H1 (cell line): ENCODE results near the gene IL20RB. TPM values are rescaled to one million over a fixed set of nuclear protein-coding genes. Genes with fewer than 3 reads are reported as not detected.

Experiments
- CTCF ChIA-PET: fragments of 300-600 bp; sonication (Branson Sonifier 250); formaldehyde crosslinking; loops from one replicate; lab custom pipeline; 2021; ENCODE audit not compliant: partially characterized antibody; lab: Charles Lee
- POLR2A ChIA-PET: fragments of 300-600 bp; sonication (Branson Sonifier 250); formaldehyde crosslinking; loops from one replicate; lab custom pipeline; 2021; ENCODE audit warnings: inconsistent platforms; ENCODE audit not compliant: partially characterized antibody; lab: Charles Lee
- DNase-seq, 2 experiments: peaks; one replicate each; pipeline versions ENCODE4 v3.0.0 to v3.0.0-alpha.2; 2010 to 2022; ENCODE audit warnings: low spot score in 2 of 2, low read depth in 1 of 2, mixed read lengths in 1 of 2
- FAIRE-seq: peaks from 2 replicates; lab custom pipeline; 2011; peaks lifted over from hg19 to GRCh38; lab: Jason Lieb, UNC
- H2AFZ ChIP-seq: 2 replicates; pipeline ENCODE4 v1.8.1; 2012; ENCODE audit warnings: low read length, inconsistent platforms
- H2AK5ac ChIP-seq: 2 replicates; pipeline ENCODE4 v1.6.1; 2013; ENCODE audit warnings: low read depth, low read length
- H2BK120ac ChIP-seq: replicated peaks from 2 replicates; pipeline ENCODE3; 2013; ENCODE audit warnings: low read depth, low read length, inconsistent platforms
- H2BK12ac ChIP-seq: 2 replicates; pipeline ENCODE4 v1.6.1; 2013; ENCODE audit warnings: low read depth, low read length
- H2BK15ac ChIP-seq: 2 replicates; pipeline ENCODE4 v1.6.1; 2013; ENCODE audit warnings: low read length
- H2BK20ac ChIP-seq: 2 replicates; pipeline ENCODE4 v1.6.1; 2013; ENCODE audit warnings: low read length
- H2BK5ac ChIP-seq: 2 replicates; pipeline ENCODE4 v1.6.1; 2013; ENCODE audit warnings: low read depth, low read length
- H3K14ac ChIP-seq: 2 replicates; pipeline ENCODE4 v1.6.1; 2013; ENCODE audit warnings: inconsistent platforms; ENCODE audit not compliant: insufficient read length
- H3K18ac ChIP-seq: 2 replicates; pipeline ENCODE4 v1.6.1; 2013; ENCODE audit warnings: low read length; ENCODE audit errors: extremely low read depth
- H3K23ac ChIP-seq: 2 replicates; pipeline ENCODE4 v1.6.1; 2013; ENCODE audit warnings: inconsistent platforms; ENCODE audit not compliant: insufficient read length
- H3K23me2 ChIP-seq: 2 replicates; pipeline ENCODE4 v1.6.1; 2013; ENCODE audit warnings: low read depth, low read length
- H3K27ac ChIP-seq: 2 replicates; pipeline ENCODE4 v1.6.1; 2011; ENCODE audit warnings: low read depth, low read length, inconsistent platforms
- H3K27me3 ChIP-seq, 4 experiments: replicated peaks in 1 of 4; 1 replicate in 1 of 4; 2 replicates in 3 of 4; pipeline versions ENCODE4 v1.6.1 to v1.8.1; 2011 to 2013; ENCODE audit warnings: low read length in 3 of 4, mild to moderate bottlenecking in 3 of 4, inconsistent platforms in 2 of 4, mixed read lengths in 2 of 4, moderate library complexity in 1 of 4; ENCODE audit not compliant: control insufficient read depth in 3 of 4, insufficient read depth in 3 of 4; ENCODE audit errors: extremely low read depth in 1 of 4
- H3K36me3 ChIP-seq, 4 experiments: 2 replicates each; pipeline versions ENCODE4 v1.6.1 to v1.8.1; 2011 to 2013; ENCODE audit warnings: mild to moderate bottlenecking in 4 of 4, low read length in 3 of 4, moderate library complexity in 2 of 4, control low read depth in 1 of 4, inconsistent platforms in 1 of 4; ENCODE audit not compliant: insufficient read depth in 4 of 4, control insufficient read depth in 2 of 4
- H3K4ac ChIP-seq: replicated peaks from 2 replicates; pipeline ENCODE3; 2013; ENCODE audit warnings: low read length, low read depth, mixed read lengths, inconsistent platforms; ENCODE audit not compliant: insufficient read length
- H3K4me1 ChIP-seq, 4 experiments: replicated peaks in 1 of 4; 1 replicate in 1 of 4; 2 replicates in 3 of 4; pipeline versions ENCODE4 v1.6.1 to v1.8.1; 2011 to 2013; ENCODE audit warnings: low read length in 3 of 4, inconsistent platforms in 2 of 4, mixed read lengths in 1 of 4; ENCODE audit not compliant: insufficient read depth in 4 of 4, control insufficient read depth in 3 of 4
- H3K4me2 ChIP-seq, 2 experiments: 2 replicates each; pipeline versions ENCODE4 v1.6.1 to v1.8.1; 2011 to 2013; ENCODE audit warnings: low read depth in 2 of 2, low read length in 2 of 2, control low read depth in 1 of 2, inconsistent platforms in 1 of 2, mild to moderate bottlenecking in 1 of 2; ENCODE audit not compliant: insufficient read depth in 1 of 2
- H3K4me3 ChIP-seq, 4 experiments: fragments of 200-600, 300-600 bp in 1 of 4; sonication (generic), shearing (Covaris generic), sonication (Bioruptor Twin) in 1 of 4; 2 replicates each; pipeline versions ENCODE4 v1.5.1 to v1.8.1; 2011 to 2016; ENCODE audit warnings: low read length in 4 of 4, low read depth in 3 of 4, control low read depth in 2 of 4, inconsistent platforms in 2 of 4, mild to moderate bottlenecking in 2 of 4, mixed read lengths in 1 of 4, moderate library complexity in 1 of 4; ENCODE audit not compliant: insufficient read depth in 2 of 4; ENCODE audit errors: extremely low read depth in 1 of 4
- H3K56ac ChIP-seq: replicated peaks from 2 replicates; pipeline ENCODE3; 2013; ENCODE audit warnings: low read depth, mild to moderate bottlenecking, mixed read lengths, low read length, inconsistent platforms; ENCODE audit not compliant: insufficient read length
- H3K79me1 ChIP-seq: 2 replicates; pipeline ENCODE4 v1.6.1; 2013; ENCODE audit warnings: low read depth, low read length, control low read depth
- H3K79me2 ChIP-seq, 2 experiments: 2 replicates each; pipeline versions ENCODE4 v1.6.1 to v1.8.1; 2012 to 2013; ENCODE audit warnings: low read length in 2 of 2, mild to moderate bottlenecking in 2 of 2, inconsistent platforms in 1 of 2; ENCODE audit not compliant: insufficient read depth in 2 of 2, control insufficient read depth in 1 of 2
- H3K9ac ChIP-seq, 4 experiments: replicated peaks in 1 of 4; 1 replicate in 1 of 4; 2 replicates in 3 of 4; pipeline versions ENCODE4 v1.6.1 to v1.8.1; 2011 to 2013; ENCODE audit warnings: low read depth in 3 of 4, low read length in 3 of 4, control low read depth in 2 of 4, mild to moderate bottlenecking in 2 of 4, moderate library complexity in 2 of 4, inconsistent platforms in 1 of 4; ENCODE audit errors: extremely low read depth in 1 of 4
- H3K9me3 ChIP-seq, 2 experiments: 2 replicates each; pipeline versions ENCODE4 v1.6.1 to v1.8.1; 2012 to 2013; ENCODE audit warnings: mild to moderate bottlenecking in 2 of 2, moderate library complexity in 2 of 2, control low read depth in 1 of 2, inconsistent platforms in 1 of 2, low read depth in 1 of 2, low read length in 1 of 2, mixed read lengths in 1 of 2; ENCODE audit not compliant: insufficient read depth in 2 of 2
- H4K20me1 ChIP-seq, 2 experiments: replicated peaks in 1 of 2; 2 replicates each; pipeline versions ENCODE3 to v1.8.1; 2011 to 2013; ENCODE audit warnings: inconsistent platforms in 2 of 2, low read length in 2 of 2, mild to moderate bottlenecking in 1 of 2; ENCODE audit not compliant: insufficient read depth in 2 of 2, control insufficient read depth in 1 of 2
- H4K5ac ChIP-seq: 2 replicates; pipeline ENCODE4 v1.6.1; 2013; ENCODE audit warnings: low read length, low read depth, mixed read lengths, inconsistent platforms; ENCODE audit not compliant: insufficient read length
- H4K8ac ChIP-seq: 2 replicates; pipeline ENCODE4 v1.8.0; 2013; ENCODE audit warnings: mild to moderate bottlenecking, moderate library complexity, low read length, inconsistent platforms; ENCODE audit not compliant: insufficient read depth; ENCODE audit errors: extremely low read depth
- H4K91ac ChIP-seq: replicated peaks from 2 replicates; pipeline ENCODE3; 2013; ENCODE audit warnings: low read length, mixed read lengths, inconsistent platforms; ENCODE audit not compliant: insufficient read length
- ASH2L ChIP-seq: fragments of 200-600, 300-600 bp; sonication (generic); IDR thresholded peaks from one replicate; pipeline ENCODE4 v1.7.1; 2017; ENCODE audit warnings: low read length
- BACH1 ChIP-seq: IDR thresholded peaks from 2 replicates; pipeline ENCODE4 v1.6.1; 2012; ENCODE audit warnings: low read length, improper control_type of control experiment
- BCL11A ChIP-seq, 2 experiments: IDR thresholded peaks; one replicate each; pipeline ENCODE4 v1.6.1; 2011; ENCODE audit warnings: low read depth in 2 of 2, low read length in 2 of 2, mild to moderate bottlenecking in 2 of 2
- CBX5 ChIP-seq: fragments of 300-800, 300-1000 bp; sonication (generic); IDR thresholded peaks from 2 replicates; pipeline ENCODE4 v1.7.1; 2016; ENCODE audit warnings: antibody characterized with exemption, low read length, low read depth
- CBX8 ChIP-seq: fragments of 300-800, 300-1000 bp; sonication (generic); IDR thresholded peaks from 2 replicates; pipeline ENCODE4 v1.7.1; 2016; ENCODE audit warnings: low read depth, low read length, borderline replicate concordance
- HDAC2 ChIP-seq, 2 experiments: fragments of 300-600 bp in 1 of 2; sonication (generic) in 1 of 2; IDR thresholded peaks; 2 replicates each; pipeline ENCODE4 v1.6.1; 2011 to 2012; ENCODE audit warnings: low read depth in 2 of 2, low read length in 2 of 2, mild to moderate bottlenecking in 2 of 2, moderate library complexity in 2 of 2, borderline replicate concordance in 1 of 2, inconsistent platforms in 1 of 2
- KDM1A ChIP-seq: fragments of 200-600, 300-600 bp; sonication (generic); IDR thresholded peaks from 2 replicates; pipeline ENCODE4 v1.7.1; 2016; ENCODE audit warnings: mild to moderate bottlenecking, low read length, borderline replicate concordance
- NRF1 ChIP-seq: IDR thresholded peaks from 2 replicates; pipeline ENCODE4 v1.6.1; 2011; ENCODE audit warnings: mild to moderate bottlenecking, low read depth, low read length, improper control_type of control experiment
- SIX5 ChIP-seq: IDR thresholded peaks from 2 replicates; pipeline ENCODE4 v1.6.1; 2011; ENCODE audit warnings: mild to moderate bottlenecking, low read depth, low read length
- SRF ChIP-seq: IDR thresholded peaks from 2 replicates; pipeline ENCODE4 v1.6.1; 2011; ENCODE audit warnings: mild to moderate bottlenecking, low read depth, low read length, moderate library complexity
- WGBS, 2 experiments: shearing (Covaris generic) in 1 of 2; methylation state at CpG; one replicate each; pipeline versions ENCODE4 v1.1.6 to v1.1.7; 2013 to 2015; ENCODE audit warnings: low lambda C conversion rate in 2 of 2, mixed read lengths in 2 of 2, inconsistent platforms in 1 of 2, low coverage in 1 of 2, missing lambda C conversion rate in 1 of 2; ENCODE audit not compliant: insufficient replicate concordance in 2 of 2, insufficient coverage in 1 of 2, insufficient read length in 1 of 2; ENCODE audit errors: extremely low coverage in 1 of 2, missing lambda C conversion rate in 1 of 2; 5-methylcytosine and 5-hydroxymethylcytosine counted together
- polyA plus RNA-seq, 7 experiments: library from polyadenylated mRNA; depleted of rRNA in 3 of 7; stranded (reverse) in 5 of 7; unstranded in 2 of 7; fragments of >200 nt in 5 of 7; fragments of 200-250 nt in 2 of 7; gene quantifications; 1 replicate in 5 of 7; 2 replicates in 1 of 7; 4 replicates in 1 of 7; pipeline versions ENCODE4 v1.2.1 to v1.2.3, GENCODE V29; 2011 to 2013; ENCODE audit warnings: missing spikeins in 2 of 7, mixed read lengths in 2 of 7
- total RNA-seq: library from RNA; stranded (reverse); fragmentation: NEBNext Ultra II Directional; extraction: Animal tissue kit (Norgen Biotek cat#: 25700); gene quantifications from 2 replicates; pipeline ENCODE4 v1.2.1, GENCODE V29; 2021
- TF ChIP-seq, protein P1 (sequence below): IDR thresholded peaks from 2 replicates; pipeline ENCODE4 v1.6.1; 2012; ENCODE audit warnings: inconsistent platforms

Gene IL20RB
- total and polyA plus RNA-seq, 2 of the 8 experiments (the other 6 are each of a cell fraction or from before 2014, with no cell fraction given): 1.6 to 1.8 TPM

DNA sequence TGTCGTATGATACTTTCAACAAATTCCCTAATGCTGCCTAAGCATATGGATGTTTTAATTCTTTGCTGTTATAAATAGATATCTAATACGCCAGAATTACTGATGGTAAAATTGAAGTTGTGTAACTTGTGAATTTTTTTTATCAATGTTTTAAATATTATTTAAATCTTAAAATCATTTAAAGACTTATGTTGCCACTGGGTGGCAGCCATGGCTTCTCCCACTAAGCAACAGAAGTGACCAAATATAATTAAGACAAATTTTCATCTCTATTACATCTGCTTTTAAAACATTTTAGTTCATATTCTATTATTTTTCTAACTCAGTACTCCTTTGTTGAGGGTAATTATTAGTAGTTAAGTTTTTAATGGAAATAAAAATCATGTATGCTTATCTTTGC lies 8.1 kb upstream of the IL20RB start:
- no peaks in the 10 kb centered on the region for H3K4me1 ChIP-seq
- no peak overlapping the region for H2BK15ac ChIP-seq
- no peaks in the 10 kb centered on the region for H3K27me3 ChIP-seq
- H3K4me2 ChIP-seq: no peak overlapping the region
- no peaks in the 10 kb centered on the region for H4K20me1 ChIP-seq
- FAIRE-seq (no peak), DNase-seq (no peak)
- CTCF ChIA-PET: interaction anchor here (0.7 kb wide), 1 partner anchor 8 kb away, joined by 3 read pairs; the partner anchor contains the start of gene IL20RB
- peaks cover 0 to 4% (median 3%) of the 10 kb centered on the region in 4 experiments; a peak in 2 of 8 replicates for H3K36me3 ChIP-seq
- H3K14ac ChIP-seq: no peak overlapping the region
- POLR2A ChIA-PET: no interaction called here
- no peak overlapping the region for H4K5ac ChIP-seq
- H2AFZ ChIP-seq: no peak overlapping the region
- no peak overlapping the region for H2BK5ac ChIP-seq
- H3K23ac ChIP-seq: no peak overlapping the region
- TF ChIP-seq CBX8 (no peak), BCL11A (IDR thresholded peaks at IDR 0.05; ENCODE audit: low read depth in 2 of 2, low read length in 2 of 2) (no peak), HDAC2 (IDR thresholded peaks at IDR 0.05; ENCODE audit: borderline replicate concordance in 1 of 2, low read depth in 2 of 2, low read length in 2 of 2) (no peak), ASH2L (no peak), BACH1 (no peak), CBX5 (no peak), NRF1 (no peak), SRF (no peak), SIX5 (no peak), KDM1A (no peak)
- TF ChIP-seq, protein P1, sequence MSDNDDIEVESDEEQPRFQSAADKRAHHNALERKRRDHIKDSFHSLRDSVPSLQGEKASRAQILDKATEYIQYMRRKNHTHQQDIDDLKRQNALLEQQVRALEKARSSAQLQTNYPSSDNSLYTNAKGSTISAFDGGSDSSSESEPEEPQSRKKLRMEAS: no peak
- no peaks in the 10 kb centered on the region for H3K79me1 ChIP-seq
- H3K4me3 ChIP-seq: no peak overlapping the region
- H3K9me3 ChIP-seq: no peaks in the 10 kb centered on the region
- H2BK12ac ChIP-seq: no peak overlapping the region
- H3K79me2 ChIP-seq: no peaks in the 10 kb centered on the region
- no peak overlapping the region for H3K4ac ChIP-seq
- no peak overlapping the region for H2BK20ac ChIP-seq
- no peaks in the 10 kb centered on the region for H3K23me2 ChIP-seq
- no peak overlapping the region for H4K8ac ChIP-seq
- no peak overlapping the region for H2BK120ac ChIP-seq
- no peak overlapping the region for H2AK5ac ChIP-seq
- H3K27ac ChIP-seq: no peak overlapping the region
- WGBS, 2 experiments: 93% methylated on average over 2 of the region's 2 CpGs; no CpG with 5 or more reads in 1 of the 2 experiments
- H3K56ac ChIP-seq: no peak overlapping the region
- no peak overlapping the region for H4K91ac ChIP-seq
- no peak overlapping the region for H3K18ac ChIP-seq
- no peak overlapping the region for H3K9ac ChIP-seq
